HG02571 (cell line): Measurements from ENCODE around the gene MLYCD.

Experiments used
- ATAC-seq: cut with Tn5 transposase; IDR thresholded peaks from one replicate; pipeline ENCODE4 v1.9.1; 2021; ENCODE audit warnings: mild to moderate bottlenecking, moderate library complexity; ENCODE audit not compliant: unreplicated experiment

Gene MLYCD

DNA sequence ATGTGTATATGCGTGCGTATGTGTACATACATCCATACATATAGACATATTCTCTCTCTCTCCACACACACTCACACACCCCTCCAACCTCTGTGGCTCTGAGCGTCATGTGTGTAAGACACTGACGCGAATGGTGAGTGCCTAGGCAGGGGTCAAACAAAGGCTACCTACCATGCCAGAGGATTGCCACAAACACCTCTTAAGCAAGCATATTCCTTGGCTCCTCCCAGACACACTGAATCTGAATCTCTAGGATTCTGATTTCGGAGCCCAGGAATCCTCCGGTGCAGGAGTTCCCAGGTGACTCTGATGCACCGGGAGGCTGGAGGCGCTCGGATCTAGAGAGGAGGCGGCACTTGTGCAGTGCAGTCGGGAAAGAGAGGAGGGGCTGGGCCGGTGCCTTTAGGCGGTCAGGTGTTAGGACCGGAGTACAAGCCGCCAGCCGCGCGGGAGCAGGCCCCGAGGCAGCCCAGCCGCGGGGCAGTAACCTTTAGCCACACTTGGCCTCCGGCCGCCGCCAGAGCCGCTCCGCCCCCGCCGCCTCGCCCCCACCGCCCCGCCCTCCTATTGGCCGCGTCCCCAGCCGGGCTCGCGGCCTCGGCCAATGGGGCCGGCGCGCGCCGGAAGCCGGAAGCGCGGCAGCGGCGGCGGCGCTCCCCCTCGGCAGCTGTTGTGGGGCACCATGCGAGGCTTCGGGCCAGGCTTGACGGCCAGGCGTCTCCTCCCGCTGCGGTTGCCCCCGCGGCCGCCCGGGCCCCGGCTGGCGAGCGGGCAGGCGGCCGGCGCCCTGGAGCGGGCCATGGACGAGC is at the start of gene MLYCD:
TSS of gene MLYCD (plus strand) at position 653 of the 809 bp plus-strand sequence. CDS start at position 683, 30 bp downstream.
- peak; percentile 83 for ATAC-seq

DNA sequence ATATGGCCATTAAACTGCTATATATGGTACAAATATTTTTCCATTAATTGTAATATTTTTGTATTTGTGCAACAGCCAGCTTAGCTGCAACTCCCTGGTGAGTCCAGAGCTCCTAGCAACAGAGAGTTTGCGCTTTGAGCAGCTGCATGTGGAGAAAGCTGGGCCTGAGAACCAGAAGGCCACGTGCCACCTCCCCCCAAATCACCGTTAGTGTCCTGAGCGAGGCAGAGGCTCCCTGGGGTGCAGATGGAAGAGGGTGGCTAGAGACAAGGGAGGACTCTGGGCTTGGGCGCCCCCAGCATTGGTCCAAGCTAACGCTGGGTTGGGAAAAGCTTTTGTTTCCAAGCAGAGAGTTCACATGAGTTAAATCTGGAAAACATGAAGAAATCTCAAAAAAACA is 49.5 kb upstream of the MLYCD start:
- no peak for ATAC-seq

DNA sequence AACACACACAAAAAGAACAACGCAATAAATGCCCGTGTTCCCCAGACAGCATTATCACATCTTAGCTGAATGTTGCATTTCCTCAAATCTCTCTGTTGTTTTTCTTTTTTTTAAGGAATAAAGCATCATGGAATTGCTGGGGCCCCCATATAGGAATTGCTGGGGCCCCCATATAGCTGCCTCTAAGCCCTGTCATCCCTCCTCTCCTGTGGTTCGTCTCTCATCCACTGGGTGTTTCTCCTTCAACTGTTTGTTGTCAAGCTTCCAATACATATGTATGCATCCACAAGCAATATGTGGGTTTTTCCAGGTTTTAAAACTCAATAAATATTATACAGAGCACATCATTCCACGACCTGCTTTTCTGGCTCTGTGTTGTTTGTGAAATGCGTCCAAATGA is 48.0 kb upstream of the MLYCD start:
- ATAC-seq = no peak

DNA sequence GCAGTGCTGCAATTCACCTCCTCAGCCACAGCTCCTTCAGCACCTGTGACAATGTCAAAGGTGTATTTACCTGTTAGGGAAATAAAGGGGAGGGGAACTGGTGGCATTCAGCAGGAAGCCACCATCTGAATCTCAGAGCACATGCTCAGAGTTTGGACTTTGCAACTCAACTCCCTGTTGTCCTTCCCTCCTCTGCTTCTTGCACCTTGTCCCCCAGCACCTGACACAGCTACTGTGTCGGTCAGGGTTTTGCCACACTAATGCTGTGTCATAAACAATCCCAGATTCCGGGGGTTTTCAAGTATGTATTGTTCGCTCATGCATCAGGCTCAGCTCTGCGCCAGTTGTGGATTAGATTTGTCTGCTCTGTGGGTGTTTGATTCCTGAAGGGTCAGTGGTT is 47.4 kb upstream of the MLYCD start:
- ATAC-seq = no peak

DNA sequence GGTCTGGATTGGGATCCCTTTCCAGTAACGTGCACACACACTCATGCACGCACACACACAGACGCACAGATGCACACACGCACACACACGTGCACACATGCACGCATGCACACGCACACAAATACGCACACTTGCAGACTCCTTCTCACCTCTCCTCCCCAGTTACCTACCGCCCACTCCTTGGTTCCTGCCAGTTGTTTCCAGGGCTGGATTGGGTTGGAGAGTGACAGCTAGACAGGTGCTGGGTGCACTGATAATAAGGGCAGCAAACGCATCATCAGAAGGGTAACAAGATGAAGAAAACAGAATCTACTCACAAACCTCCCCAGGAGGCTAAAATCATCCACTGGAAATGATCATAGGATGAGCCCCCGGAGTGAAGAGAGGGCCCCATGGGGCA is 46.1 kb upstream of the MLYCD start:
- ATAC-seq = no peak

DNA sequence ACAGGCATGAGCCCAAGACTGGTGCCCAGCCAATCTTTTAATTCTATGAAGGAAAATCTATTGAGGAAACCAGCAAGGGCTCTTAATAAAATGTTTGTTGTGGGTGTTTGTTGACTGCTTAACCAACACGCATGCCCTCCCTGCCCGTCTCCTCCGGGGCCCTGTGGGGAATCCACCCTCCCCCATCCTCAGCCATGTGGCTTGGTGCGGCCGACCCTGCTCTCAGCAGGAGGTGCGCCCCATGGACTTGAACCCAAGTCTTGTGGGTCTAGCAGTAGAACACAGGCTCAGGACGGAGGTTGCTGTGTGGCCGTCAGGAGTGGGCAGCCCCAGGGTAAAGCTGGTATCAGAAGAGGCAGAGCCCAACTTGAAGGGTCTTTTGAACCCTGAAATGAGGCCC is 45.1 kb upstream of the MLYCD start:
- no peak for ATAC-seq

DNA sequence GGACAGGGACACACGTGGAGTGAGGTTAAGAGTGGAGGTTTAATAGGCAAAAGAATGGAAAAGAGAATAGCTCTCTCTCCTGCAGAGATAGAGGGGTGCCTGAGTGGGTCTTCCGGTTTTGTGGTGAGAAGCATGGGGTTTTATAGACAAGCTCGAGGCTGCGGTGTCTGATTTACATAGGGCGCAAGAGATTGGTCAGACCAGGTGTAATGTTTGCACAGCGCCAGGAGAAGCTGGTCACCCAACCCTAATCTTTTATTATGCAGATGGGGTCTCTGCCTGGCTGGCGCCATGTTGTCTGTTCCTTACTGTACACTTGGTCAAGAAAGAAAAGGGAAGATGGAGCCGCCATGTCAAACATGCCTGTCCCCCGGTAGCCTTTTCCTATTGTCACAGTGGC is 44.5 kb upstream of the MLYCD start:
- no peak for ATAC-seq

DNA sequence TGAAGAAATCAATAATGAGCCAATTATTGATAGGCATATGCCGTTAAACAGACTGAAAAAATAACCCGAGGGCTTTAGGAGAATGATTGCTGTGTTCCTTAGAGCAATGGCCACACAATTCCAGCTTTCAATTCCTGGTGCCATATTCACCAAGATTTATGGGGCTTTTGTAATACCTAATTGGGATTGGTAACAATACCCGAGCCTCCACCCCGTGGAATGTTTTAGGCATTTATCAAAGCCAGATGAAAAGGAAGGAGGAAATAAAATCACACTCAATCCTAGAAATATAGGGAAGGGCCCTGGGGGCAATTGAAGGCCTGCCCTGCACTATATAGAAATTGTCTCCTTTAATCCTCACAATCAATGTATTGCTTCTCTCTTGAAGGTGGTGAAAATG is 42.1 kb upstream of the MLYCD start:
- ATAC-seq = no peak

DNA sequence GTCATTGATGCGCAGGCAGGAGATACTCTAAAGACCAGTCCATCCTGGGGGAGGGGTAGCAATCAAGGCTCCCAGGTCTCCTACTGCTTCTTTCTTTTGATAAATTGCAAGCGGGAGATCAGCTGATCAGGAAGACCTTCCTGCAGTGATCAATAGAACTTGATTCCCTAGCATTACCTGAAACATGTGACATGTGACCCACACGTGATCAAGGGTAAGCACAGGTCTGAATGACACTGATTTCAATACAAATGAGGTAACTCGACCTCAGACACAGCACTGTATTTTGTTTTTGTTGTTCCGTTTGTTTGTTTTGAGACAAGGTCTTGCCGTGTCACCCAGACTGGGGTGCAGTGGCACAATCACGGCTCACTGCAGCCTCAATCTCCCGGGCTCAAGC is 39.6 kb upstream of the MLYCD start:
- ATAC-seq = no peak

DNA sequence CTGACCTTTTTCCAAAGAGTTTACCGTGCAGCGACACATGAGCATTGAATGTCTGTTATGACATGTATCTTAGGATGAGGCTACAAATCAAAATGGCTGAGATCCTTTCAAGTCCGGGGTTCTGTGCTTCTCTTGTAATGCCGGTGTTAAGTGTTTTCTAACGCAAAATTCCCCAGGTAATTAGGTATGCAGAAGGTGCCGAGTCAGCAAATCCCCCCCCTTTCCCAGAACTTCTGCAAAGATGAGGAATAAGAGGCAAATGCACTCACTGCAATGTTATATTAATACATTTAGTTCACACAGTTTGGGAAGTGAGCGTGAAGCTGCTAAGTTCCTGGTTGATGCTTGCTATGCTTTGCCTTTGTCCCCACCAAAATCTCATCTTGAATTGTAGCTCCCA is 36.3 kb upstream of the MLYCD start:
- no peak for ATAC-seq

DNA sequence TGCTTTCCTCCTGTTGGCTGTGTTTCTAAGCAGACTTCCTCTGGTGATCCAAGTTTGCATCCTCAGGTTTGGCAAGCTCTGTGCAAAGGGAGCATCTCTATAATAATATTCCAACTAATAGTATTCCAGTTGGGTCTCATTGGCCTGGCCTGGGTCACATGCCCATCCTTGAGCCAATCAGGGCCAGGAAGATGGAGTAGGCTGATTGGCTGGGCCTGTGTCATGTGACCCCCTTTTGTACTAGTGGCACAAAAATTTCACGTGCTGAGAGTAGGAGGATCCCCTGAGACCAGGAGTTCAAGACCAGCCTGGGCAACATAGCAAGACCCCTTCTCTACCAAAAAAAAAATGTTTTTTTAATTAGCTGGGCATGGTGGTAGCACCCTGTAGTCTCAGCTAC is 35.2 kb upstream of the MLYCD start:
- no peak for ATAC-seq

DNA sequence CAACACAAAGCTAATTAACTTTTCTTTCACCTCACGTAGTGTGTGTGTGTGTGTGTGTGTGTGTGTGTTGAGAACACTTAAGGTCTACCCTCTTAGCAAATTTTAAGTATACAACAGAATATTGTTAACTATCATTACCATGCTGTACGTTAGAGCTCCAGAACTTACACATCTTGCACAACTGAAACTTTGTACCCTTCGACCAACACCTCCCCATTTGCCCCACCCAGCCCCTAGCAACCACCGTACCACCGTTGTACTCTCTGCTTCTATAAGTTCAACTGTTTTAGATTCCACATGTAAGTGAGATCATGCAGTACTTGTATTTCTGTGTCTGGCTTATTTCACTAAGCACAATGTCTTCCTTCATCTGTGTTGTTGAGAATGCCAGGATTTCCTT is 28.1 kb upstream of the MLYCD start:
- ATAC-seq = no peak

DNA sequence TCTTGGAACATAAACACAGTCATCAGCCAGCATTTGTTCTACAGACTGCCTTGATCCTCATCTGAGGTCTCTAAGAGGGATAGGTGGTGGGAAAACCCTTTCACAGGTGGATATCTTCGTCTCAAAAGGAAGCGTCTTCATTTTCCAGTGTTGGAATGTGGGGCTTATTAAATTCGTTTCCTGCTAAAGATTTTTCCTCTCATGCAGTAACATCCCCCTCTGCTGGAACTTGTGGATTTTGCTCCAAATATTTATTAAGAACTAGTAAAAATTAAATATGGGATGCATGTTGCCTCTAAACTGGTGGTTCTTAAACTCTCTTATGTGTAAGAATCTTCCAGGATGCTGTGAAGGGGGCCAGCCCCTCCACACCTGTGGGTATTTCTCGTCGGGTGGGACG is 20.1 kb upstream of the MLYCD start:
- ATAC-seq = no peak

DNA sequence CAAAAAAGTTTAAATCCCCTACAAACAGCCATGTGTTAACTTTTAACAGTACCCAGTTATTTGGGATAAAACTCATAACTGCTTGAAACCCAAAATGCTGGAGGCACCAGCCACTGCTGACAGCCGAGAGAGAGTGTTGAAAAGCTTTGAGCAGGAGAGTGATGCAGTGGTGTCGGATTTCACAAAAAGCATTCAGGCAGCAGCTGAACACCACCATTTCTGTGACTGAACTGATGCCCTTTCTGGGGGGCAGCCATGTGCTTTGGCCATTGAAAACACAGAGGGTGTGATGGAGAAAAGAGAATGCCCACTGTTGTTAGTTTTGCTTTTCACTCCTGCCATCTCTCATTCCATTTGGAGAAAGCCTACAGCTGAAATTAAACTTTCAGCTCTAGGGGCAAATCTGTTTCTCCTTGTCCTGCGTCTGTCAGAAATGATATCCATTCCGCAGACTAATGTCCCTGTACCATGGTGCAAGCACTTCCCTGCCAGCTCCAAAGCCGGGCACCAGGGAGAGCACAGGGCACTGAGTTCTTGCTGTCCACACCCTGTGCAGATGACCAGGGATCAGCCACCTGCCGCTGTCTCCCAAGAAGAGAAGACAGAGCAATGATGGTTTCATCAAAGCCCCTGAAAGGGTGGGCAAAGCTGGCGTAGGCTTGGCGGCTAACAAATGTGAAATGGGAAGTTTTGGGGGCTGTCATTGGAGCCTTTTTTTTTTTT is 16.6 kb upstream of the MLYCD start:
- ATAC-seq = no peak

DNA sequence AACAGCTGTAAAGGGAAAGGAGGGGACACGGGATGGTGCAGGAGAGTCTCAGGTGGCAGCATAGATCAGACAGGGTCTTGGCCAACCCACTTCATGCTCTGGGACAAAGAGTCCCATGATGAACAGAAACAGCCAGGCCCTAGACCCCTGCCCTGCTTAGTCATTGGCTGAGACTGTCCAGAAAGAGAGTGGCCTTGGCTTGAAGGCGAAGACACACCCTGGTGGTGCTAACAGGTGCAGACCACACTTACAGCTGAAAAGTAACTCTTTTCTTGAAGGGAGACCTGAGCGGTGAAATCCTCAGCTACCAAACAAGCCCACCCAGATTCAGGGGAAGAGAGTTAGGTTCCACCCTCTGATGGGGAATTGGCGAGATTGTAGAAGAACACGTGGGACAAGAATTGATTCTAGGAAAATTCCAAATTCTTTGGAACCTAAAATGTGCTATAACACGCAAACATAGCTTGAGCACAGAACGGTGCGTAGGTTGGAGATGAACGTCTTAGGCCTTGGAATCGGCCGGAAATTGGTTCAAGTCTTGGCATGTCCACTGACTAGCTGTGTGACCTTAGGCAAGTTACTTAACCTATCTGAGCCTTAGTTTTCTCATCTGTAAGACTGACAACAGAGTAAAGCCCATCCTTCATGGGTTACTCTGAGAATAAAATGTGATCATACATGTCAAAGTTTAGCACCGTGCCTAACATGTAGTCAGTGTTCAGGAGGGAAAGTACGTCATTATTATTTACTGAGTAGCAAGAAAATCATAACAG is 12.5 kb upstream of the MLYCD start:
- ATAC-seq = no peak

DNA sequence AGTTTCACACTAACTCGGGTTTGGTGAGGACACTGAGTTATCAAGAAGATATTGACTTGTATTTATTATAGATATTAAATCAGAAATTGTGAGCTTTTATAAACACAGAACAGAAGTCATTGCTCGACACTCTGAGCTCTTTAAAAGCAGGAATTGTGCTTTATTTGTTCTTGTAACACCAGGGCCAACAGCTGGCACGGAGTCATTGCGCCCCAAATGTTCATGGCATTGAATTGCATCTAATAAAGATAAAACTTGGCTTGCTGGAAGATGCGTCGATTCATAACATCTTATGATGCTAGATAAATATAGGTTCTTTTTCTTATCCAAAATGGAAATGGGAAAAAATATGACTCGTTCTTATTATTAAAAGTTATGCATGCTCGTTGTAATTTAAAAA is 11.8 kb upstream of the MLYCD start:
- ATAC-seq = no peak

DNA sequence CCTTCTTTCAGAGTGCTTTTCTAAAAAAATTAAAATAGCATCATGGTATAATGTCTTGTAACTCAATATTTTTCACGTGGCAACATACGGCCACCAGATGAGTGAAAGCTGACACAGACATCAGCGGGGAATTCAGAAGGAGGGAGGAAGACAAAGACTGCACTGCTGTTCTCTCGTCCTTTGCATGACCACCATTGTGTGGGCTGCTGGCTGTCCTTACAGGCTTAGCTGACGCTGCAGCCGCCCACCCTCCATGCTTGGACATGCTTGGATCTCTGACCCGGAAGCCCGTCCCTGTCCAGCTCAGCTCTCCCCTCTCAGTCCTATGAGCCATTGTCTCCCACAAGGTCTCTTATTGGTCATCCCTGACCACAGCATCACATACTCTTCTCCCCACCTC is 11.4 kb upstream of the MLYCD start:
- no peak for ATAC-seq

DNA sequence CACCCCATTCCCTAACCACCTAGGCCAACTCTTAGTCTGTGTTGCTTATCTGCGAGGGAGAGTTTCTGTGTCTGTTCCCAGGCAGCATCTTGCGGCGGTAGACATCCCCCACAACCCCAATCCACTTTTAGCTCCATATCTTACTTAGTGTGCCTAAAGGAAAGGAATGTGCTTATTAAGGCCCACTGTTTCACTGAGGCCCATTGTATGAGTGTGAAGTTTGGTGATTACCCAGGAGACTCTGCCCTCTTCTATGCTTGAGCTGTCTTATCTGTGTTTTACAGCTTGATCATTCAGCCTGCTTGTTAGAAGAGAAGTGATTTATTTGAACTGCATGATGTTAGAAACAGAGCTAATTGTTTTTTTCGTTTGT is 10.3 kb upstream of the MLYCD start:
- no peak for ATAC-seq

DNA sequence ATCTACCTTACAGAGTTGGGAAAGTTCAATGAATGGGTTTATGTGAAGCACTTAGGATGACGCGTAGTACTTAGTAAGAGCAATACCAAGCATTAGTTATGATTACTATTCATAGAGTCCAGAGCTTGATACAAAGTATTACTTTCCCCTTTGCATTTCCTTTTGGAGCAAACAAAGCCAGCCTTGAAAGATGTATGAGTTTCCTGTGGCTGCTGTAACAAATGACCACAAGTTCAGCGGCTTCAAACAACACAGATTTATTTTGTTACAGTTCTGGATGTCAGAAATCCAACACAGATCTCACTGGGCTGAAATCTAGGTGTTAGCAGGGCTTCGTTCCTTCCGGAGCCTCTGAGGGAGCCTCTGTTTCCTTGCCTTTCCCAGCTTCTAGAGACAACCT is 8.6 kb upstream of the MLYCD start:
- ATAC-seq = no peak

DNA sequence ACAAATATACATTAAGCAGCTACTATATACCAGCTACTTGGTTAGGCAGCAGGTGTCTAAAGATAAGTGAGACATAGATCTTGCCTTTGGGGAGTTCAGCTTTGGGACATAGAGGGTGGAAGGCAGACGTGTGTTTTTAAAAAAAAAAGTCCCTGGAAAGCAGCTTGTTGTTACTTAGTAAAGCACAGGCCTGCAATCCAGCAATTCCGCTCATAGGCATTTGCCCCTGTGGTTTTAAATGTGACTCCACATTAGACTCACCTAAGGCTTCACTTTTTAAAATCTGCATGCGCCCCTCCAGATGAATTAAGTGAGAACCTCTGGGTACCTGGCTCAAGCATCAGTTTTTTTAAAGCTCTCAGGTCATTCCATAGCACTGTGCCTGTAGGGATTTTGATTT is 7.2 kb upstream of the MLYCD start:
- ATAC-seq = no peak

DNA sequence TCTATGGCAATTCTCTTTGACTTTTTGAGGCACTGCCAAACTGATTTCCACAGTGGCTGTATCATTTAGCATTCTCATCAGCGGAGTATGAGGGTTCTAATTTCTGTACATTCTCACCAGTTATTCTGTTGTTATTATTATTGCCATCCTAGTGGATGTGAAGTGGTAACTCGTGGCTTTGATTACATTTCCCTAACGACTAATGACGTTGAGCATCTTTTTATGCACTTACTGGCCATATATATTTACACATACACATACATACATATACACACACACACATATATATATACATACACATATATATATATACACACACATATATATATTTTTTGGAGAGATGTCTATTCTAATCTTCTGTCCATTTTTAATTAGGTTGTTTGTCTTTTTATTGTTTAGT is 3.7 kb upstream of the MLYCD start:
- ATAC-seq = no peak

DNA sequence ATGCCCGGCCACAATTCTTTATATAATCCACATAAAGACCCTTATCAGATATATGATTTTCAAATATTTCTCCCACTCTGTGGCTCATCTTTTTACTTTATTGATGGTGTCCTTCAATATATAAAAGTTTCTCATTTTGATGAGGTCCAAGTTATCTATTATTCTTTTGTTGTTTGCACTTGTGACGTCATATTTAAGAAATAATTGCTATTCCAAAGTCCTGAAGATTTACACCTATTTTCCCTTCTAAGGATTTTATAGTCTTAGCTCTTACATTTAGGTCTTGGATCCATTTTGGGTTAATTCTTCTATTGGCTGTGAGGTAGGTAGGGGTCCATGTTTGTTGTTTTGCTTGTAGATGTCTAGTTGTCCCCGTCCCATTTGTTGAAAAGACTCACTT is 3.0 kb upstream of the MLYCD start:
- ATAC-seq = no peak
